Parathyroid adenoma (tissue), 2 donors: ENCODE data around the gene TMIGD1.

Experiments used
- H2AFZ ChIP-seq: fragments of 300-600 bp; sonication (generic); one replicate; pipeline ENCODE4 v1.7.0; 2017; ENCODE audit warnings: antibody characterized with exemption, mild to moderate bottlenecking
- H3K27ac ChIP-seq: fragments of 300-600 bp; sonication (generic); one replicate; pipeline ENCODE4 v1.7.0; 2017
- H3K27me3 ChIP-seq: fragments of 300-600 bp; sonication (generic); one replicate; pipeline ENCODE4 v1.7.0; 2017; ENCODE audit warnings: low read length; ENCODE audit not compliant: control insufficient read depth, insufficient read depth
- H3K36me3 ChIP-seq: fragments of 300-600 bp; sonication (generic); one replicate; pipeline ENCODE4 v1.7.0; 2017; ENCODE audit warnings: low read length; ENCODE audit not compliant: control insufficient read depth, insufficient read depth
- H3K4me1 ChIP-seq: fragments of 300-600 bp; sonication (generic); one replicate; pipeline ENCODE4 v1.7.0; 2017; ENCODE audit warnings: control low read depth
- H3K4me2 ChIP-seq: fragments of 300-600 bp; sonication (generic); one replicate; pipeline ENCODE4 v1.7.0; 2017; ENCODE audit warnings: low read length
- H3K4me3 ChIP-seq: fragments of 300-600 bp; sonication (generic); one replicate; pipeline ENCODE4 v1.7.0; 2017; ENCODE audit warnings: low read depth, low read length
- H3K79me2 ChIP-seq: fragments of 300-600 bp; sonication (generic); one replicate; pipeline ENCODE4 v1.7.0; 2017; ENCODE audit warnings: control low read depth
- H3K9ac ChIP-seq: fragments of 300-600 bp; sonication (generic); one replicate; pipeline ENCODE4 v1.7.0; 2017; ENCODE audit warnings: mild to moderate bottlenecking
- H3K9me3 ChIP-seq: fragments of 300-600 bp; sonication (generic); one replicate; pipeline ENCODE4 v1.7.0; 2017; ENCODE audit warnings: low read length; ENCODE audit not compliant: control insufficient read depth
- CTCF ChIP-seq: fragments of 300-600 bp; sonication (generic); IDR thresholded peaks from one replicate; pipeline ENCODE4 v1.7.0; 2017; ENCODE audit warnings: antibody characterized with exemption, mild to moderate bottlenecking
- donor health status: primary hyperparathyroidism.

The TMIGD1 gene

GRCh38 chr17:30369995-30370394, 36.1 kb upstream of the TMIGD1 start:
- Histone ChIP-seq H3K79me2 (no peaks in the 10 kb centered on the region), H3K9ac (no peak overlapping the region), H3K27ac (no peak overlapping the region), H2AFZ (no peak overlapping the region), H3K9me3 (no peaks in the 10 kb centered on the region), H3K4me3 (no peak overlapping the region), H3K36me3 (no peaks in the 10 kb centered on the region), H3K4me2 (no peak overlapping the region), H3K27me3 (no peaks in the 10 kb centered on the region), H3K4me1 (no peaks in the 10 kb centered on the region)
- TF ChIP-seq CTCF: no peak

- H3K27ac ChIP-seq: no peak overlapping the region
- H3K4me1 ChIP-seq: no peaks in the 10 kb centered on the region
- no peak overlapping the region for H3K4me3 ChIP-seq
- no peaks in the 10 kb centered on the region for H3K79me2 ChIP-seq
- no peaks in the 10 kb centered on the region for H3K36me3 ChIP-seq
- no peak overlapping the region for H3K9ac ChIP-seq
- H3K4me2 ChIP-seq: no peak overlapping the region
- no peaks in the 10 kb centered on the region for H3K9me3 ChIP-seq
- no peak overlapping the region for H2AFZ ChIP-seq
- no peaks in the 10 kb centered on the region for H3K27me3 ChIP-seq
- no peak for TF ChIP-seq CTCF
These were observed 35.3 kb upstream of the TMIGD1 start for GRCh38 chr17:30368912-30369720.

- Histone ChIP-seq H3K27ac (no peak overlapping the region), H3K36me3 (no peaks in the 10 kb centered on the region), H3K79me2 (no peaks in the 10 kb centered on the region), H3K27me3 (no peaks in the 10 kb centered on the region), H3K4me1 (peaks cover 4% of the 10 kb centered on the region), H3K4me3 (no peak overlapping the region), H2AFZ (no peak overlapping the region), H3K9ac (no peak overlapping the region), H3K9me3 (no peaks in the 10 kb centered on the region), H3K4me2 (no peak overlapping the region)
- no peak for TF ChIP-seq CTCF
These were observed 32.7 kb upstream of the TMIGD1 start for GRCh38 chr17:30366536-30366935.

GRCh38 chr17:30363715-30364202, 29.9 kb upstream of the TMIGD1 start:
- H3K4me2 ChIP-seq: no peak overlapping the region
- H3K4me3 ChIP-seq: no peak overlapping the region
- no peak overlapping the region for H2AFZ ChIP-seq
- no peaks in the 10 kb centered on the region for H3K9me3 ChIP-seq
- peaks cover 4% of the 10 kb centered on the region for H3K4me1 ChIP-seq
- H3K27me3 ChIP-seq: no peaks in the 10 kb centered on the region
- no peak overlapping the region for H3K27ac ChIP-seq
- no peak overlapping the region for H3K9ac ChIP-seq
- no peak for TF ChIP-seq CTCF
- no peaks in the 10 kb centered on the region for H3K79me2 ChIP-seq
- H3K36me3 ChIP-seq: no peaks in the 10 kb centered on the region
